Measurements from ENCODE around the gene MCF2L2. TPM values are rescaled to one million over a fixed set of nuclear protein-coding genes. Genes with fewer than 3 reads are reported as not detected.

MCF2L2 gene
- total RNA-seq, 3 donors from 2014 or later (not counting 1 experiment from before 2014, with no cell fraction given) = 2.2 to 4.9 (median 2.7) TPM

DNA sequence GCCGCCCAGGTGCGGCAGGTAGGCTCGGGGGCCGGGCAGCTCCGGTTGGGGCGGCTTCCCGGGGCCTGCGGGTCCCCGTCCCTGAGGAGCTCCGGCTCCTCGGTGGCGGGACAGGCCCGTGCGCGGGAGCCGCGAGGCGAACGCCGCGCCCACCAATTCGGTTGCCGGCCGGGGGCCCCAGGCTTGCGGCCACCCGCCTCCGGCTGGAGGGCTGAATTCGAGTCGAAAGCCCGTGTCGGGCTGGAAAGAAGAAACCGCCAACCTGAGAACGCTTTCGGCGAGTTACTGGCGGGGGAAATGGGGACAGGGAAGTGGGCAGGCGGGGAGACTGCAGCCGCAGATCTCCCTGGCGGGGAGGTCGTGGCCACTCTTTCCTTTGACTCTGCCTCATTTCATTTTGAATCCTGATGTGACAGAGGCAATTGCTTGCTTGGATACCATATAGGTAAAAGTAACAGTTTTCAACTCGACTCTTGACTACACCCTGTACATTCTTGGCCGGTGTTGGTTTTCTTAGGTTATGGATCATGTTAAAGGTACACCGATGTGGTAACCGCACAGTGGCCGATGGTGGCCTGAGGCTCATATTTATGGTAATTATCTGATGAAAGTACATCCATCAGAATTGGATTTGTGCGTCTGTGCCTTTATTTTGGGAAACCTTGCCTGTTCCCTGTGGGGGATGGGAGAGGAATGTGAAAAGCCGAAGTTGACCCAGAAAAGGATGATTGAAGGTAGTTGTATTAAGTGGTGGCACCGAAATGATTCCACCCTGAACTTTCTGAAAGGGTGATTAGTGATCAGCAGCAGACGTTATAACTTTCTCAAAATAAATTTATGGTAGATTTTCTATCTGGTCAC is 173.7 kb downstream of the MCF2L2 start:
- Histone ChIP-seq H3K27ac (ENCODE audit: low read length) (no peak overlapping the region), H3K36me3 (ENCODE audit: control insufficient read depth, insufficient read depth, low read length) (no peaks in the 10 kb centered on the region), H3K9me3 (ENCODE audit: control insufficient read depth, insufficient read depth, low read length) (no peaks in the 10 kb centered on the region), H3K4me3 (ENCODE audit: low read length) (no peak overlapping the region), H3K27me3 (ENCODE audit: control insufficient read depth, insufficient read depth, low read length) (peaks cover 20% of the 10 kb centered on the region), H3K4me1 (ENCODE audit: control insufficient read depth, insufficient read depth, low read length) (peaks cover 14% of the 10 kb centered on the region)
- ATAC-seq (peak in 2 of 3 donors; percentile 10 to 11), DNase-seq (peak; percentile 19 to 20)
- no peaks in the 10 kb centered on the region for H3K9me3 Mint-ChIP-seq
- H3K4me3 Mint-ChIP-seq = peak overlapping the region; percentile 66
- peaks cover 5 to 6% of the 10 kb centered on the region in 2 donors for H3K4me1 Mint-ChIP-seq
- H3K36me3 Mint-ChIP-seq = no peaks in the 10 kb centered on the region
- H3K27ac Mint-ChIP-seq = no peak overlapping the region
- 12% methylated on average over 49 of the region's 49 CpGs for WGBS (ENCODE audit: insufficient coverage)
- intact Hi-C loops (cut with micrococcal nuclease) = loop anchor here (5.0 kb wide), 1 partner anchor 53 kb away; no protein-coding TSS in a partner anchor
- TF ChIP-seq, protein P1, sequence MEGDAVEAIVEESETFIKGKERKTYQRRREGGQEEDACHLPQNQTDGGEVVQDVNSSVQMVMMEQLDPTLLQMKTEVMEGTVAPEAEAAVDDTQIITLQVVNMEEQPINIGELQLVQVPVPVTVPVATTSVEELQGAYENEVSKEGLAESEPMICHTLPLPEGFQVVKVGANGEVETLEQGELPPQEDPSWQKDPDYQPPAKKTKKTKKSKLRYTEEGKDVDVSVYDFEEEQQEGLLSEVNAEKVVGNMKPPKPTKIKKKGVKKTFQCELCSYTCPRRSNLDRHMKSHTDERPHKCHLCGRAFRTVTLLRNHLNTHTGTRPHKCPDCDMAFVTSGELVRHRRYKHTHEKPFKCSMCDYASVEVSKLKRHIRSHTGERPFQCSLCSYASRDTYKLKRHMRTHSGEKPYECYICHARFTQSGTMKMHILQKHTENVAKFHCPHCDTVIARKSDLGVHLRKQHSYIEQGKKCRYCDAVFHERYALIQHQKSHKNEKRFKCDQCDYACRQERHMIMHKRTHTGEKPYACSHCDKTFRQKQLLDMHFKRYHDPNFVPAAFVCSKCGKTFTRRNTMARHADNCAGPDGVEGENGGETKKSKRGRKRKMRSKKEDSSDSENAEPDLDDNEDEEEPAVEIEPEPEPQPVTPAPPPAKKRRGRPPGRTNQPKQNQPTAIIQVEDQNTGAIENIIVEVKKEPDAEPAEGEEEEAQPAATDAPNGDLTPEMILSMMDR (IDR thresholded peaks at IDR 0.05) = no peak
- H3K27me3 Mint-ChIP-seq (ENCODE audit: low read depth in 2 of 2) = peaks cover 36 to 44% of the 10 kb centered on the region in 2 donors

DNA sequence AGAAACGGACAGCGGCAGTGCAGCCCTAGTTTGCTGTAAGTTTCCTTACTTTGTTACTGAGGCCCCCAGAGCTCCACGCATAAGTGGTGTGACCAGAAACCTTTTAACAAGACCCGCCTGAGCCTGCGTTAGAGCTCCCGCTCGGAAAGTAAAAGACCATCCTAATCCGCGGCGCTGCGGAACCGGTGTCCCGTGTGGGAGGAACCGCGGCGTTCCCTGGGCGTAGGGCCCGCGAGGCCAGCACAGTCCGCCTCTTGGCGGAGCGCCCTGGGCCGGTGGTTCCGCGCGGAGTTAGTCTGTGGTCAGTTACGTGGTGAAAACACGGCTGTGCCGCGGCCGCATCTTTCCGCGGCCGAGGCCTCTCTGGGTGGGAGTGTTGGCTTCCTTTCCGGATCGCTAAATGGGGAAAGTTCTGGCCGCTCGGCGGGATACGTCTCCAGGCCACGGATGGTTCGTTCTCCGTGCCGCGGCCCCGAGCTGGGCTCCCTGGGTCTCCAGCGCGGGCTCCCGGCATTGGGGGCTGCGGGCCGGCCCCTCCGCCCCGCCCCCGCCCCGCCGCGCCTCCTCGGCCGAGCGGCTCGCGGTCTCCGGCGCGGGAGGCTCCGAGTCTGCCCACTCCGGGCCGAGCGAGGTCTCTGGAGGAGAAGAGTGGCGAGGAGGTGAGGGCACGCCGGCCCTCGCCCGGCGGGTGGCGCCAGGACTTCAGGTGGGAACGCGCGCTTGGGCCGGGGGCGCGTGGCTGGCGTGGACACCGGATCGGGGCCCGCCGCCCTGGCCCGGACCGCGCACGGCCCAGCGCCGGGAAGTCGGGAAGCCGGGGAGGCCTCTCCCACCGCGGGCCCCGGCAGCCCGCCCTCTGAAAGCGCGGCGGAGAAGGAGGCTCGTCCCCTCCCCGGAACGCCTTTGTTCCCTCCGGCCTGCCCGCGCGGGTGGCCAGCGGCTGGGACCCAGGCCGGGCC is 174.6 kb downstream of the MCF2L2 start:
- WGBS (ENCODE audit: insufficient coverage) = under 1% methylated on average over 111 of the region's 111 CpGs

DNA sequence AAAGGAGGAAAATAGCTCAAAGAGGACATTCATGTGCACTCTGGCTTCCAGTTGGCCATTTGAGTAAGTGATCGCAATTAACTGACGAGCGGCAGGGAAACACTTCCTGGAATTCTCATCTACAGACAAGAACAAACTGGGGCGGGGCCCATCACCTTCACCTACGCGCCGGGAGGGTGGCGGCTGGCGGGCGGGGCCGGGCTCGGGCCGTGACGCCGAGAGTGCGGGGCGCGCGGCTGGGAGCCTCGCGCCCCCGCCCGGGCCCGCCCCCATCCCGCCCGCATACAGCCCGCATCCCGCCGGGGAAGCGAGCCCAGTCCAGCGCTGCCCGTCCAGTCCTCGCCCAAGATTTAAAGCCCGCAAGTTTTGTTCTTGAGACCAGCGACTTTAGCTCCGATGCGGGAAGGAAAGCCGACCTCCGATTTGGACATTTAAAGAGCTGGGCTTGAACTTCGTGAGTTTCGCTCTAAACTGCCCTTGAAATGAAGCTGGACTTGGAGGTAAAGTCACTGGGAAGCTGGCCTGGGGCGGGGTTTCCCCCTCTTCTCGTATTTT is 175.4 kb downstream of the MCF2L2 start, which contains the start of gene B3GNT5:
Gene B3GNT5, plus strand, starts transcription at position 281 of the 555 bp plus-strand sequence. CDS start 16,546 bp downstream, outside the sequence.
- H3K27ac Mint-ChIP-seq = peak within 1 kb of the TSS in 1 of 2 donors; percentile 78
- DNase-seq (peak in 1 of 2 donors; percentile 43), ATAC-seq (peak in 2 of 3 donors; percentile 20 to 38)
- Histone ChIP-seq H3K36me3 (ENCODE audit: control insufficient read depth, insufficient read depth, low read length) (no peaks in the 10 kb centered on the region), H3K4me1 (ENCODE audit: control insufficient read depth, insufficient read depth, low read length) (peaks cover 14% of the 10 kb centered on the region), H3K9me3 (ENCODE audit: control insufficient read depth, insufficient read depth, low read length) (no peaks in the 10 kb centered on the region), H3K27ac (ENCODE audit: low read length) (no peak within 1 kb of the TSS), H3K4me3 (ENCODE audit: low read length) (peak within 1 kb of the TSS; percentile 45), H3K27me3 (ENCODE audit: control insufficient read depth, insufficient read depth, low read length) (peaks cover 20% of the 10 kb centered on the region)
- WGBS (ENCODE audit: insufficient coverage) = under 1% methylated on average over 43 of the region's 43 CpGs
- intact Hi-C loops (cut with micrococcal nuclease) = loop anchor here (1.0 to 5.0 kb wide), 2 partner anchors 54 to 129 kb away; no protein-coding TSS in a partner anchor
- TF ChIP-seq, protein P1 (IDR thresholded peaks at IDR 0.05) = no peak
- peaks cover 28 to 33% of the 10 kb centered on the region in 2 donors for H3K27me3 Mint-ChIP-seq (ENCODE audit: low read depth in 2 of 2)
- H3K36me3 Mint-ChIP-seq = no peaks in the 10 kb centered on the region
- peak within 1 kb of the TSS; percentile 83 for H3K4me3 Mint-ChIP-seq
- H3K4me1 Mint-ChIP-seq = peaks cover 5 to 6% of the 10 kb centered on the region in 2 donors
- no peaks in the 10 kb centered on the region for H3K9me3 Mint-ChIP-seq

More for the DNA sequence above, 174.6 kb downstream of the MCF2L2 start:
- TF ChIP-seq, protein P1 (IDR thresholded peaks at IDR 0.05) = no peak
- ATAC-seq (peak; percentile 62 to 72 (median 66)), DNase-seq (peak; percentile 28 to 44)
- no peaks in the 10 kb centered on the region for H3K36me3 ChIP-seq (ENCODE audit: control insufficient read depth, insufficient read depth, low read length)
- Mint-ChIP-seq H3K27ac (peak overlapping the region in 1 of 2 donors; percentile 78), H3K4me3 (peak overlapping the region; percentile 79), H3K4me1 (peaks cover 5 to 6% of the 10 kb centered on the region in 2 donors), H3K36me3 (no peaks in the 10 kb centered on the region), H3K9me3 (no peaks in the 10 kb centered on the region), H3K27me3 (ENCODE audit: low read depth in 2 of 2) (peaks cover 33 to 40% of the 10 kb centered on the region in 2 donors)
- peaks cover 20% of the 10 kb centered on the region for H3K27me3 ChIP-seq (ENCODE audit: control insufficient read depth, insufficient read depth, low read length)
- H3K27ac ChIP-seq (ENCODE audit: low read length) = no peak overlapping the region
- intact Hi-C loops (cut with micrococcal nuclease) = loop anchor here (1.0 to 5.0 kb wide), 2 partner anchors 53 to 128 kb away; no protein-coding TSS in a partner anchor
- H3K4me3 ChIP-seq (ENCODE audit: low read length) = peak overlapping the region; percentile 45
- H3K4me1 ChIP-seq (ENCODE audit: control insufficient read depth, insufficient read depth, low read length) = peaks cover 14% of the 10 kb centered on the region
- H3K9me3 ChIP-seq (ENCODE audit: control insufficient read depth, insufficient read depth, low read length) = no peaks in the 10 kb centered on the region

Data from natural killer cell (primary cell).